Activated CD4-positive, alpha-beta T cell treated with anti-CD3 and anti-CD28 coated beads for 36 hours (primary cell): ENCODE results near the gene ADARB2. TPM values are rescaled to one million over a fixed set of nuclear protein-coding genes. Genes with fewer than 3 reads are reported as not detected.
"Not testable (repeated sequence)": the region's sequence is repeated elsewhere in the genome, so short reads cannot be mapped to it uniquely, and the experiment has no call there.

Experiments
- ATAC-seq: fragments of 200-7000 bp; cut with Tn5 transposase; one replicate; pipeline ENCODE4 v1.10.0; 2021; ENCODE audit warnings: mild to moderate bottlenecking, moderate library complexity
- CTCF ChIA-PET: fragments of 350-600 bp; sonication (Branson Sonifier 250); formaldehyde crosslinking; loops from one replicate; lab custom pipeline; 2021; ENCODE audit warnings: antibody characterized with exemption; lab: Charles Lee
- POLR2A ChIA-PET: fragments of 350-600 bp; sonication (Branson Sonifier 250); formaldehyde crosslinking; loops from one replicate; lab custom pipeline; 2021; ENCODE audit warnings: antibody characterized with exemption, inconsistent platforms; lab: Charles Lee
- DNase-seq: peaks from one replicate; pipeline ENCODE4 v3.0.0-alpha.2; 2020
- H3K27ac Mint-ChIP-seq: one replicate; pipeline ENCODE4 v1.8.0; 2021; ENCODE audit warnings: mixed read lengths
- H3K27me3 Mint-ChIP-seq: one replicate; pipeline ENCODE4 v1.8.0; 2021; ENCODE audit warnings: mixed read lengths
- H3K36me3 Mint-ChIP-seq: one replicate; pipeline ENCODE4 v1.8.0; 2021; ENCODE audit warnings: low read depth, mixed read lengths
- H3K4me1 Mint-ChIP-seq: one replicate; pipeline ENCODE4 v1.8.0; 2021; ENCODE audit warnings: mixed read lengths
- H3K4me3 Mint-ChIP-seq: one replicate; pipeline ENCODE4 v1.8.0; 2021; ENCODE audit warnings: mild to moderate bottlenecking, moderate library complexity, mixed read lengths
- H3K9me3 Mint-ChIP-seq: one replicate; pipeline ENCODE4 v1.8.0; 2021; ENCODE audit warnings: low read depth, mixed read lengths
- intact Hi-C, 2 experiments: fragments of 100-400 bp; cut with DNase I in 1 of 2; cut with micrococcal nuclease in 1 of 2; formaldehyde crosslinking; loops; one replicate each; pipeline versions ENCODE4 v1.14.2 to v1.15.1; 2022 to 2024; cut with DNase I, micrococcal nuclease
- total RNA-seq, 2 experiments: library from RNA; stranded (reverse); gene quantifications; one replicate each; pipeline ENCODE4 v1.2.3, GENCODE V29; 2021

ADARB2 gene
- total RNA-seq, 2 experiments from 2014 or later: not detected

DNA sequence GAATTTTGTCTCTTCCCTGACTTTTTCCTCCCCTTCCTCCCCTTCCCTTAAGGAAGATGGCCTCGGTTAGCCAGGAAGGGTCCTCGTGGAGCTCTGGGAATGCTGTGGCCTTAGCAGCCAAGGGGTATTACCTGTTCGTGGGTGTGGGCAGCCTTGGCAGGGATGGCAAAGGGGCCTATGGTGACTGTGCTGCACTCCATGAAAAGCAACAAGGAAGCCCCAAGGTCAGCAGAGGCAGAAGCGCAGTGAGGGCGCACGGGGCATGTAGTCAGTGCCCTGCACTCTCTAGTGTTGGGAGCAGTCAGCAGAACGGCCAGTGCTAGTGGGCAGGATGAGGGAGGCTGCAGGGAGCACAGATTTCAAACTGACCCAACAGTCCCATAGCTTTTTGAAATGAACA is 191.8 kb downstream of the ADARB2 start:
- POLR2A ChIA-PET: no interaction called here
- Mint-ChIP-seq H3K4me1 (no peaks in the 10 kb centered on the region), H3K4me3 (no peak overlapping the region), H3K36me3 (no peaks in the 10 kb centered on the region), H3K27ac (no peak overlapping the region), H3K9me3 (peaks cover 4% of the 10 kb centered on the region), H3K27me3 (no peaks in the 10 kb centered on the region)
- ATAC-seq (no peak), DNase-seq (no peak)
- intact Hi-C loops: no loop called here
- CTCF ChIA-PET: interaction anchor here (0.6 kb wide), 1 partner anchor 27 kb away, joined by 4 read pairs; no protein-coding TSS in a partner anchor

DNA sequence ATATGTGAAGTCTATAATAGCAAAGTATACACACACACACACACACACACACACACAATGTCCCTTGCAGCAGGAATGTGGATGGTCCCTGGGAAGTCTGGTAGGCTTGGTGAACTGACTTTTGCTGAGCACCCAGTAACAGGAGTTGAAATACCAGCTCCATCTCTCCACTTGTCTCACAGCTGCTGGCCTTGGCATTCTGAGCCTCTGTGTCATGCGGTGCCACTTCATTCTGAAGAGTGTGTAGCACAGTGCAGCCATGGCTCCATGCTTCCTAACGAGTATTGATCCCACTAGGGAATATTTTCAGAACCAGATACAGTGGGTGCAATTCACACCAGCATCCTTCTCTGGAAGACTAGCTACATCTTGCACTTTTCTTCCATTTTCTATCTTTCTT is 192.4 kb downstream of the ADARB2 start:
- H3K36me3 Mint-ChIP-seq: no peaks in the 10 kb centered on the region
- ATAC-seq: no peak
- no peaks in the 10 kb centered on the region for H3K27me3 Mint-ChIP-seq
- no peak for DNase-seq
- H3K27ac Mint-ChIP-seq: no peak overlapping the region
- H3K4me1 Mint-ChIP-seq: no peaks in the 10 kb centered on the region
- intact Hi-C loops: no loop called here
- H3K4me3 Mint-ChIP-seq: no peak overlapping the region
- CTCF ChIA-PET: no interaction called here
- H3K9me3 Mint-ChIP-seq: peaks cover 4% of the 10 kb centered on the region
- POLR2A ChIA-PET: no interaction called here

DNA sequence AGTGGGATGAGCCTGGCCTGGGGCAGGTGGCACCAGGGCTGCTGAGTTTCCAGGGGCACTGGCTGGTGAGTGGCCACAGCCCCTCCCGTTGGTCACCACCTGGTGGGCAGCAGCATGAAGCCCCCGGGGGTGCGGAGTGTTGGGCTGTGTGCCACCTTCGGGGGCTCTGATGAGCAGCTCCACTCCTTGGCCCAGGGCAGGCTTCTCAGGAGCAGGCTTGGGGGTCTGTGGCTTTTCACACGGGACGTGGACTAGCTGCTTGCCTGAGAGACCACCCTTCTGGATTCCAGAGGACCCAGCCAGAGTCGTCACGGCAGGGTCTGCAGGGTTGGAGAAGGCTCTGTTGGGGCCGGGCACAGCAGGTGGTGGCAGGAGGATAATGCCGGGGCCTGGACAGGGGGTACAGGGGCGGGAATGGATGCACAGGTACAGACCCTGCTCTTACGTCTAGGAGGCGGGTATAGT is 193.1 kb downstream of the ADARB2 start:
- DNase-seq (no peak), ATAC-seq (no peak)
- ChIA-PET CTCF (no interaction called here), POLR2A (no interaction called here)
- H3K9me3 Mint-ChIP-seq: peaks cover 4% of the 10 kb centered on the region
- no peaks in the 10 kb centered on the region for H3K27me3 Mint-ChIP-seq
- H3K36me3 Mint-ChIP-seq: no peaks in the 10 kb centered on the region
- no peaks in the 10 kb centered on the region for H3K4me1 Mint-ChIP-seq
- no peak overlapping the region for H3K4me3 Mint-ChIP-seq
- H3K27ac Mint-ChIP-seq: no peak overlapping the region
- intact Hi-C loops: no loop called here

DNA sequence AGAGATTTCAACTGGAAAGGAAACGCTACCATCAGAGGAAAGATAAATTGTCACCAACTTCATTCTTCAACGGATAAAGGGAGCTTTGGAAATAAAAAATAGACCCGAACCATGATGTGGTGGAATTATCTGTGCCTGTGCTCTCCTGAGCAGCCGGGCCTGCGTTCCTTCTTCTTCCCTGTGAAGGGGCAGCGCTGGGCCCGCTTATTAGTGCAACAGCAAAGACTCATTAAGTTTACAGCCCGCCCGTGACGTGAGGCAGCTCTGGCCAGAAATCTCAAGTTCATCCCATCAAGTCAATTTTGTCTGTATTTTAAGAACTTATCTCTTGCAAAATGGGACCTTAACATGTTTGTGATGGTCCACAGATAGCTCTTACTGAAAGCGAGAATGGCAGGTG is 193.7 kb downstream of the ADARB2 start:
- intact Hi-C loops: no loop called here
- Mint-ChIP-seq H3K27ac (no peak overlapping the region), H3K4me1 (no peaks in the 10 kb centered on the region), H3K4me3 (no peak overlapping the region), H3K36me3 (no peaks in the 10 kb centered on the region), H3K9me3 (peaks cover 3% of the 10 kb centered on the region), H3K27me3 (no peaks in the 10 kb centered on the region)
- ChIA-PET POLR2A (no interaction called here), CTCF (no interaction called here)
- DNase-seq (no peak), ATAC-seq (no peak)

DNA sequence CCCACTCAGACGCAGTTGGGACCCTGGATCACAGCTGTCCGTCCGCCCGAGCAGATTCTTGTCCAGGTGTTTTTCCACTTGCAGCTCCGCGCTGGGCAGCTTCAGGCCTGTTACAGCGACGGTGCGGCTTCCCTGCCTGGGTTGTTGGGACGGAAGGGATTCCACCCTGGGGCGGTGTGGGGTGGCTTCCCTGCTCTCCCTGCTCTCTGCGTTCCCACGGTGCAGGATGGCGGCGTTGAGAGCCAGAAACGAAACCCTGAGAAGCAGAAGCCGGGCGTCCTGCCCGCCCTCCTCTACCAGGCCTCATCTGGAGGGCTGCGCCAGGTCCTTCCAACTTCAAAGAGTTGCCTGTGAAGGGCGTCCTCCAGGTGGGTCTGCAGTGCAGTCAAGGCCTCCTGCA is 194.4 kb downstream of the ADARB2 start:
- no peak overlapping the region for H3K4me3 Mint-ChIP-seq
- intact Hi-C loops: no loop called here
- no peaks in the 10 kb centered on the region for H3K4me1 Mint-ChIP-seq
- no peak for DNase-seq
- H3K36me3 Mint-ChIP-seq: no peaks in the 10 kb centered on the region
- no peaks in the 10 kb centered on the region for H3K27me3 Mint-ChIP-seq
- CTCF ChIA-PET: no interaction called here
- H3K27ac Mint-ChIP-seq: no peak overlapping the region
- POLR2A ChIA-PET: no interaction called here
- H3K9me3 Mint-ChIP-seq: no peaks in the 10 kb centered on the region
- no peak for ATAC-seq

DNA sequence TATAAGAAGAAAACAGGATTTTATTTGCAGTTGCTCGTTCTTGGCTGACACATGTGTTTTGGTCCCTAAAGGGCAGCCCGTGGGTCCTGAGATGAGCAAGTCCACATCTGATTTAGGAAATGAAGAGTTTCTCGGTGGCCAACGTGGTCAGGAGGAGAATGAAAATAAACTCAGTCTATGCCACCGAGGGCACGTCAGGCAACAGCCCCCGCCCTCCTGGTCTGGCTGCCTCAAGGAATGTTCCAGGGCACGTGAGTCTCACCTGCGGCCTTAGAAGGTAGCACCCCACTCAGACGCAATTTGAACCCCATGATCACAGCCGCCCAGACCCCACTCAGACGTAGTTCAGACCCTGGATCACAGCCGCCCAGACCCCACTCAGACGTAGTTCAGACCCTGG is 197.2 kb downstream of the ADARB2 start:
- H3K9me3 Mint-ChIP-seq: no peaks in the 10 kb centered on the region
- POLR2A ChIA-PET: no interaction called here
- H3K36me3 Mint-ChIP-seq: no peaks in the 10 kb centered on the region
- no peaks in the 10 kb centered on the region for H3K4me1 Mint-ChIP-seq
- DNase-seq (no peak), ATAC-seq (no peak)
- CTCF ChIA-PET: no interaction called here
- H3K27me3 Mint-ChIP-seq: no peaks in the 10 kb centered on the region
- H3K27ac Mint-ChIP-seq: no peak overlapping the region
- H3K4me3 Mint-ChIP-seq: no peak overlapping the region
- intact Hi-C loops: no loop called here

DNA sequence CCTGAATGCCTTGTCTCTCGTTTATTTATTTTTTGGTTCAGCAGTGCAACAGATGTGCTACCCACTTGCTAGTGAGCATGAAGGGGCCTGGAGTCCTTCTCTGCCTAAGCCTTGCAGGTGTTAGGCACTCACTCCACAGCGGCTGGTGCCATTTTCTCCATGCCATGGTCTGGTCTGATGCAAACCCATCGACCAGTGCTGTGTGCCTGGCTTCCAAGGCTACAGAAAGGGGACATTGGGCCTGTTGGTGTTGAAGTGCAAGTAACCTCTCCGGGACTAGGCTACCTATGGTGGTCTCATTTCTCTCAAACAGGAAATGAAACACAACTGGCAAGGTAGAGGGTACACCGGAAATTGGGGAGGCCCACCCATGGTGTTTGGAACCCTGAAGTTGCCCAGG is 198.1 kb downstream of the ADARB2 start:
- no peaks in the 10 kb centered on the region for H3K36me3 Mint-ChIP-seq
- no peak overlapping the region for H3K4me3 Mint-ChIP-seq
- intact Hi-C loops: no loop called here
- DNase-seq: no peak
- no peak for ATAC-seq
- no peak overlapping the region for H3K27ac Mint-ChIP-seq
- H3K9me3 Mint-ChIP-seq: no peaks in the 10 kb centered on the region
- no peaks in the 10 kb centered on the region for H3K27me3 Mint-ChIP-seq
- no peaks in the 10 kb centered on the region for H3K4me1 Mint-ChIP-seq
- ChIA-PET CTCF (no interaction called here), POLR2A (no interaction called here)

DNA sequence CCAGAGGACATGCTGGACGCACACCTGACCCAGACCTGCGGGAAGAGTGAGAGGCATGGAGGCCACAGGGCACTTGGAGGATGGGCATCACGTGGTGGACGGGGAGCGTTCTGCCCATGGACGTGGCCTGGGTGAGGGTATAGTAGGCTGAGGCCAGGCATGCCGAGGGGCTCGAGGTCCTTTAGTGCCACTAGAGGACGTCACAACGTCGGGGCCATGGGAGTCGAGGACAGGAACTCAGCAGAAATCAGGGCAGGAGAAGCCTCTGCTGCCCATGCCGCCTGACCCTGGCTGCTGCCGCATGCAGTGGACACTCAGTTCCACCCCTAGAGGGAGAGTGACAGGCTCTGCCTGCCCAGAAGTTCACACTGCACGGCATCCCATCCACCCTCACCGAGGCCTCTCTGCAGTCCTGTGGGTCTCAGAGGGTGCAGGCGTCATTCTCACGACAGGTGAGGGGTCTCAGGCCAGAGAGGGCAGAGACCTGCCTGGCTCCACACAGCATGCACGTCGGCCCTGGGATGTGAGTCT is 198.7 kb downstream of the ADARB2 start:
- H3K4me3 Mint-ChIP-seq: no peak overlapping the region
- ChIA-PET CTCF (no interaction called here), POLR2A (no interaction called here)
- ATAC-seq (no peak), DNase-seq (no peak)
- no peaks in the 10 kb centered on the region for H3K27me3 Mint-ChIP-seq
- H3K36me3 Mint-ChIP-seq: no peaks in the 10 kb centered on the region
- H3K9me3 Mint-ChIP-seq: no peaks in the 10 kb centered on the region
- H3K27ac Mint-ChIP-seq: no peak overlapping the region
- no peaks in the 10 kb centered on the region for H3K4me1 Mint-ChIP-seq
- intact Hi-C loops: no loop called here

DNA sequence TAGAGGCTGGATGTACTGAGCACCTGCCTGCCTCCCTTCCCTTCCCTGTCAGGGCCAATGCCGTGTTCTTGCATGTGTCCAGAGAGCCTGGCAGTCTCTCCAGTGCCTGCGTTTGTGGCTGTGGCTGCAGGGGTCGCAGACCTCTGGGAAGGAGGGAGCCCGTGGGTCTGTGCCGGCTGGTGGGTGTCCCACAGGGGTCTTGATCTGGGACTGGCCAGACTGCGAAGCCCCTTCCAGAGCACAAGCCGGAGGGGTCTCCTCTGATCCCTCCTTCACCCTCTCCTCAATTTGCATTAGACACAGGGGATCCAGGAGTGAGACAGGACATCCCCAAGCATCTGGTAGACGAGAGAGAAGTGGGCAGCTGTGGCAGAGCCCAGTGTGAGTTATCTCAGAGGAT is 199.2 kb downstream of the ADARB2 start:
- no peaks in the 10 kb centered on the region for H3K9me3 Mint-ChIP-seq
- ATAC-seq: no peak
- no peaks in the 10 kb centered on the region for H3K4me1 Mint-ChIP-seq
- no peaks in the 10 kb centered on the region for H3K36me3 Mint-ChIP-seq
- intact Hi-C loops: no loop called here
- no peaks in the 10 kb centered on the region for H3K27me3 Mint-ChIP-seq
- no peak overlapping the region for H3K27ac Mint-ChIP-seq
- ChIA-PET POLR2A (no interaction called here), CTCF (no interaction called here)
- H3K4me3 Mint-ChIP-seq: no peak overlapping the region
- no peak for DNase-seq

DNA sequence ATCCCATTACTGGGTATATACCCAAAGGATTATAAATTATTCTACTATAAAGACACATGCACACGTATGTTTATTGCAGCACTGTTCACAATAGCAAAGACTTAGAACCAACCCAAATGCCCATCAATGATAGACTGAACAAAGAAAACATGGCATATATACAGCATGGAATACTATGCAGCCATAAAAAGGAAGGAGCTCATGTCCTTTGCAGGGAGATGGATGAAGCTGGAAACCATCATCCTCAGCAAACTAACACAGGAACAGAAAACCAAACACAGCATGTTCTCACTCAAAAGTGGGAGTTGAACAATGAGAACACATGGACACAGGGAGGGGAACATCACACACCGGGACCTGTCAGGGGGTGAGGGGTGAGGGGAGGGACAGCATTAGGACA is 199.9 kb downstream of the ADARB2 start:
- H3K36me3 Mint-ChIP-seq, H3K4me1 Mint-ChIP-seq, H3K27me3 Mint-ChIP-seq, H3K9me3 Mint-ChIP-seq, H3K27ac Mint-ChIP-seq, POLR2A ChIA-PET, CTCF ChIA-PET, intact Hi-C loops, H3K4me3 Mint-ChIP-seq, ATAC-seq, DNase-seq: not testable (repeated sequence)

DNA sequence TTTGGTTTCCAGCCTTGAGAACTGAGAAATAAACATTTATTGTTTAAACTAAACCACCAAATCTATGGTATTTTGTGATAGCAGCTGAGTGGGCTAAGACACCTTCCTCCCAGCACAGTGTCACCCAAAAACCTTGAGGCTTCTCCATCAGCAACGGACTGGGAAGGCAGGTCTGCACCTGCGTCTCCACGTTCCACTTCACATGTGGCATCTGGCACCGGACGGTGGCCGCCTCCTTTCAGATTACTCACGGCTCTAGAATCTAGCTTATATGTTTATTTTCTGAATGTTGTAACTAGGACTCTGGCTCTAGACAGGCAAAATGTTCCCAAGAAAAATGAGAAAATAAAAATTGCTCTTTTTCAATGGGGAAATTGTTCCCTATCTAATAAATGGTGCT is 201.0 kb downstream of the ADARB2 start:
- Mint-ChIP-seq H3K4me3 (no peak overlapping the region), H3K27me3 (peaks cover 5% of the 10 kb centered on the region), H3K9me3 (no peaks in the 10 kb centered on the region), H3K4me1 (no peaks in the 10 kb centered on the region), H3K27ac (no peak overlapping the region), H3K36me3 (no peaks in the 10 kb centered on the region)
- ChIA-PET POLR2A (no interaction called here), CTCF (no interaction called here)
- intact Hi-C loops: no loop called here
- DNase-seq (no peak), ATAC-seq (no peak)

DNA sequence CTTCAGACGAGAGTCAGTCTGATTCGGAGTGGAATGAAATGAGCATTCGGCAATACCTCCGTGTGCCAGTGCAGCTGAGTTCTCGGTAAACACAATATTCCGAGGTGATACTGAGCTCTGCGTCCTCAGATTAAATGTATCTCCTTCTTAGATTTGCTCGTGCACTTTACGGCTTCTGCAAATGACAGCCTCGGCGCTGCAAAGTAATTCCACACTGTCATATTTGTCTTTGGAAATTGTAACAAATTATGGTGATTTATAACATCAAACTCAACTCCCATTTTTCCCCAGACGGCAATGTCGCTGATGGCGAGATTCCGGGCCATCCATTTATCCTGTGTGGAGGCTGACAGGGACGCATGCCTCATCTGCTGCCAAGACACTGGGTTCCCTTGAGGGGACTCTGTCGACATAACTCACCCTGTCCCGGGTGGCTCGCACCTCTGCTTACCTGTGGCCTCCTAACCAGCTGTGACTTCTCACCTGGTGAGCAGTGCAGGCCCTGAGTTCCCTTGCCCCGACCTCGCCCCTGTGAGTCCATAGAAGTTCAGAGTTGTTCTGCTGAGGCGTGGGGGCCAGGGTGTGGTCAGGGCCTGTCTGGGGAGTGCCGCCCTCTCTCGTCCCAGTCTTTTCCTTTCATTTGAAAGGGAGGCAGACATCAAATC is 201.9 kb downstream of the ADARB2 start:
- no peaks in the 10 kb centered on the region for H3K9me3 Mint-ChIP-seq
- no peaks in the 10 kb centered on the region for H3K36me3 Mint-ChIP-seq
- intact Hi-C loops: no loop called here
- H3K27ac Mint-ChIP-seq: no peak overlapping the region
- peaks cover 5% of the 10 kb centered on the region for H3K27me3 Mint-ChIP-seq
- ATAC-seq: no peak
- H3K4me1 Mint-ChIP-seq: no peaks in the 10 kb centered on the region
- H3K4me3 Mint-ChIP-seq: no peak overlapping the region
- CTCF ChIA-PET: no interaction called here
- POLR2A ChIA-PET: no interaction called here
- DNase-seq: no peak
